HEK293 (cell line): Measurements from ENCODE around the gene GPC2.

Source experiments
- CTCF ChIA-PET: fragments of 350-600 bp; formaldehyde crosslinking; extraction: SDS; loops from one replicate; lab custom pipeline; 2021; ENCODE audit warnings: antibody characterized with exemption; lab: Yijun Ruan, JAX
- POLR2A ChIA-PET: fragments of 300-600 bp; formaldehyde crosslinking; extraction: SDS; loops from one replicate; lab custom pipeline; 2020; ENCODE audit warnings: antibody characterized with exemption, inconsistent platforms; lab: Yijun Ruan, JAX
- H3K27ac ChIP-seq: fragments of 200-500 bp; sonication (Bioruptor generic); 2 replicates; pipeline ENCODE4 v1.5.1; 2014; ENCODE audit warnings: low read depth, low read length, control low read depth, inconsistent platforms; ENCODE audit errors: extremely low read depth
- H3K36me3 ChIP-seq, 2 experiments: fragments of 200-500 bp in 1 of 2; sonication (Bioruptor generic) in 1 of 2; 1 replicate in 1 of 2; 2 replicates in 1 of 2; pipeline ENCODE4 v1.5.1; 2014 to 2017; ENCODE audit warnings: inconsistent platforms in 2 of 2, low read length in 2 of 2; ENCODE audit not compliant: control insufficient read depth in 2 of 2, insufficient read depth in 1 of 2
- H3K4me1 ChIP-seq: fragments of 200-500 bp; sonication (Bioruptor generic); 2 replicates; pipeline ENCODE4 v1.5.1; 2014; ENCODE audit warnings: mild to moderate bottlenecking, low read length, inconsistent platforms; ENCODE audit not compliant: control insufficient read depth, insufficient read depth
- H3K4me3 ChIP-seq: 2 replicates; pipeline ENCODE4 v1.5.1; 2011; ENCODE audit warnings: low read depth, mild to moderate bottlenecking, control low read depth, low read length, moderate library complexity
- H3K9me3 ChIP-seq: fragments of 200-500 bp; sonication (Bioruptor generic); 2 replicates; pipeline ENCODE4 v1.5.1; 2014; ENCODE audit warnings: low read depth, low read length, inconsistent platforms; ENCODE audit not compliant: control insufficient read depth, insufficient read depth
- EGR2 ChIP-seq: fragments of 450-650 bp; formaldehyde crosslinking; IDR thresholded peaks from 2 replicates; pipeline ENCODE4 v1.5.1; 2016; ENCODE audit warnings: low read depth, missing biosample characterization, missing genetic modification characterization
- GLIS2 ChIP-seq: fragments of 450-650 bp; formaldehyde crosslinking; IDR thresholded peaks from 2 replicates; pipeline ENCODE4 v1.5.1; 2016; ENCODE audit warnings: missing biosample characterization, missing genetic modification characterization
- IKZF3 ChIP-seq: fragments of 450-650 bp; IDR thresholded peaks from 2 replicates; pipeline ENCODE4 v1.5.0; 2018; ENCODE audit warnings: missing biosample characterization, mild to moderate bottlenecking, missing genetic modification characterization, moderate library complexity
- KLF8 ChIP-seq: fragments of 450-650 bp; formaldehyde crosslinking; IDR thresholded peaks from 2 replicates; pipeline ENCODE4 v1.5.1; 2016; ENCODE audit warnings: missing biosample characterization, missing genetic modification characterization
- KLF9 ChIP-seq: fragments of 450-650 bp; formaldehyde crosslinking; IDR thresholded peaks from 2 replicates; pipeline ENCODE4 v1.5.1; 2016; ENCODE audit warnings: missing biosample characterization, missing genetic modification characterization, low read depth
- PATZ1 ChIP-seq: fragments of 450-650 bp; formaldehyde crosslinking; IDR thresholded peaks from 2 replicates; pipeline ENCODE4 v1.5.1; 2016; ENCODE audit warnings: missing biosample characterization, missing genetic modification characterization
- RBAK ChIP-seq: fragments of 450-650 bp; formaldehyde crosslinking; IDR thresholded peaks from 2 replicates; pipeline ENCODE4 v1.5.1; 2016; ENCODE audit warnings: missing biosample characterization, missing genetic modification characterization
- REPIN1 ChIP-seq: fragments of 450-650 bp; formaldehyde crosslinking; IDR thresholded peaks from 2 replicates; pipeline ENCODE4 v1.5.1; 2017; ENCODE audit warnings: missing biosample characterization, missing genetic modification characterization, low read depth
- SCRT2 ChIP-seq: fragments of 450-650 bp; formaldehyde crosslinking; IDR thresholded peaks from 2 replicates; pipeline ENCODE4 v1.5.1; 2016; ENCODE audit warnings: missing biosample characterization, missing genetic modification characterization
- SP2 ChIP-seq: fragments of 450-650 bp; formaldehyde crosslinking; IDR thresholded peaks from 2 replicates; pipeline ENCODE4 v1.5.1; 2016; ENCODE audit warnings: missing biosample characterization, missing genetic modification characterization
- SP3 ChIP-seq: fragments of 450-650 bp; formaldehyde crosslinking; IDR thresholded peaks from 2 replicates; pipeline ENCODE4 v1.5.1; 2016; ENCODE audit warnings: missing biosample characterization, missing genetic modification characterization
- SP7 ChIP-seq: fragments of 450-650 bp; formaldehyde crosslinking; IDR thresholded peaks from 2 replicates; pipeline ENCODE4 v1.5.1; 2016; ENCODE audit warnings: missing biosample characterization, missing genetic modification characterization
- YY2 ChIP-seq: fragments of 450-650 bp; formaldehyde crosslinking; IDR thresholded peaks from 2 replicates; pipeline ENCODE4 v1.5.1; 2016; ENCODE audit warnings: missing biosample characterization, missing genetic modification characterization
- ZBTB26 ChIP-seq: fragments of 450-650 bp; formaldehyde crosslinking; optimal IDR thresholded peaks from 2 replicates; pipeline ENCODE3; 2016; ENCODE audit warnings: missing biosample characterization, mild to moderate bottlenecking, missing genetic modification characterization
- ZFHX2 ChIP-seq: fragments of 450-650 bp; formaldehyde crosslinking; conservative IDR thresholded peaks from 2 replicates; pipeline ENCODE4 v1.5.1; 2016; ENCODE audit warnings: missing biosample characterization, missing genetic modification characterization
- ZFP37 ChIP-seq: fragments of 450-650 bp; formaldehyde crosslinking; IDR thresholded peaks from 2 replicates; pipeline ENCODE4 v1.5.1; 2016; ENCODE audit warnings: missing biosample characterization, missing genetic modification characterization
- ZNF132 ChIP-seq: fragments of 450-650 bp; formaldehyde crosslinking; IDR thresholded peaks from 2 replicates; pipeline ENCODE4 v1.5.1; 2017; ENCODE audit warnings: missing biosample characterization, missing genetic modification characterization, borderline replicate concordance
- ZNF138 ChIP-seq: fragments of 450-650 bp; formaldehyde crosslinking; IDR thresholded peaks from 2 replicates; pipeline ENCODE4 v1.5.1; 2016; ENCODE audit warnings: missing biosample characterization, missing genetic modification characterization, borderline replicate concordance
- ZNF146 ChIP-seq: fragments of 450-650 bp; formaldehyde crosslinking; IDR thresholded peaks from 2 replicates; pipeline ENCODE4 v1.5.1; 2016; ENCODE audit warnings: missing biosample characterization, missing genetic modification characterization
- ZNF223 ChIP-seq: fragments of 450-650 bp; formaldehyde crosslinking; IDR thresholded peaks from 2 replicates; pipeline ENCODE4 v1.5.1; 2016; ENCODE audit warnings: missing biosample characterization, missing genetic modification characterization
- ZNF239 ChIP-seq: fragments of 450-650 bp; formaldehyde crosslinking; IDR thresholded peaks from 2 replicates; pipeline ENCODE4 v1.5.1; 2016; ENCODE audit warnings: missing biosample characterization, missing genetic modification characterization
- ZNF24 ChIP-seq: fragments of 450-650 bp; formaldehyde crosslinking; IDR thresholded peaks from 2 replicates; pipeline ENCODE4 v1.5.1; 2016; ENCODE audit warnings: missing biosample characterization, missing genetic modification characterization
- ZNF366 ChIP-seq: fragments of 450-650 bp; formaldehyde crosslinking; conservative IDR thresholded peaks from 2 replicates; pipeline ENCODE4 v1.5.1; 2016; ENCODE audit warnings: missing biosample characterization, missing genetic modification characterization
- ZNF416 ChIP-seq: fragments of 450-650 bp; formaldehyde crosslinking; IDR thresholded peaks from 2 replicates; pipeline ENCODE4 v1.5.1; 2016; ENCODE audit warnings: missing biosample characterization, missing genetic modification characterization
- ZNF530 ChIP-seq: fragments of 450-650 bp; formaldehyde crosslinking; IDR thresholded peaks from 2 replicates; pipeline ENCODE4 v1.5.1; 2016; ENCODE audit warnings: low read depth, missing biosample characterization, missing genetic modification characterization
- ZNF654 ChIP-seq: fragments of 450-650 bp; formaldehyde crosslinking; IDR thresholded peaks from 2 replicates; pipeline ENCODE4 v1.5.1; 2016; ENCODE audit warnings: low read depth, missing biosample characterization, missing genetic modification characterization
- ZNF76 ChIP-seq: fragments of 450-650 bp; formaldehyde crosslinking; IDR thresholded peaks from 2 replicates; pipeline ENCODE4; 2016; ENCODE audit warnings: low read depth, missing biosample characterization, missing genetic modification characterization, borderline replicate concordance
- ZNF791 ChIP-seq: fragments of 450-650 bp; formaldehyde crosslinking; IDR thresholded peaks from 2 replicates; pipeline ENCODE4 v1.5.1; 2016; ENCODE audit warnings: missing biosample characterization, missing genetic modification characterization
- ZSCAN23 ChIP-seq: fragments of 450-650 bp; formaldehyde crosslinking; IDR thresholded peaks from 2 replicates; pipeline ENCODE4 v1.5.1; 2016; ENCODE audit warnings: missing biosample characterization, missing genetic modification characterization

Gene GPC2

GRCh38 chr7:100171840-100172239, 5.3 kb downstream of the GPC2 start:
- H3K4me1 ChIP-seq = peaks cover 5% of the 10 kb centered on the region
- ChIA-PET POLR2A (interaction anchor here (0.7 to 1.4 kb wide), 2 partner anchors 23 to 32 kb away, joined by 3 to 5 read pairs; partner anchors contain the start of gene LAMTOR4), CTCF (interaction anchor here (0.6 to 1.1 kb wide), 2 partner anchors 17 to 39 kb away, joined by 6 to 9 read pairs; no protein-coding TSS in a partner anchor)
- H3K27ac ChIP-seq = no peak overlapping the region
- no peaks in the 10 kb centered on the region for H3K9me3 ChIP-seq
- TF ChIP-seq EGR2 (tag by site-specific recombination) = peak; percentile 53
- TF ChIP-seq ZNF366 (tag by site-specific recombination) = 0 out of 2 replicates have a peak, but pooled peaks have one; percentile 35
- TF ChIP-seq IKZF3 = 0 out of 2 replicates have a peak, but pooled peaks have one; percentile 13
- no peak for TF ChIP-seq ZNF416
- peak; percentile 60 for TF ChIP-seq ZFHX2
- TF ChIP-seq KLF8 (tag by site-specific recombination) = peak; percentile 33; the same call in 1 of the 2 replicates
- no peak for TF ChIP-seq ZNF530
- no peak for TF ChIP-seq SP7 (tag by site-specific recombination)
- H3K4me3 ChIP-seq = no peak overlapping the region
- H3K36me3 ChIP-seq = no peaks in the 10 kb centered on the region

GRCh38 chr7:100171087-100171681, 6.0 kb downstream of the GPC2 start:
- CTCF ChIA-PET = no interaction called here
- no peak overlapping the region for H3K27ac ChIP-seq
- peaks cover 5% of the 10 kb centered on the region for H3K4me1 ChIP-seq
- no peaks in the 10 kb centered on the region for H3K9me3 ChIP-seq
- POLR2A ChIA-PET = interaction anchor here (1.4 kb wide), 1 partner anchor 22 kb away, joined by 5 read pairs; the partner anchor contains the start of gene LAMTOR4
- TF ChIP-seq ZNF24 (peak; percentile 55; the same call in 1 of the 2 replicates), ZNF146 (tag by site-specific recombination) (no peak), ZSCAN23 (tag by site-specific recombination) (no peak), KLF9 (tag by site-specific recombination) (peak; percentile 46), PATZ1 (tag by site-specific recombination) (peak; percentile 30; the same call in 1 of the 2 replicates), GLIS2 (tag by site-specific recombination) (peak; percentile 53), YY2 (tag by site-specific recombination) (no peak), SP3 (tag by site-specific recombination) (peak; percentile 69), SP2 (tag by site-specific recombination) (peak; percentile 43), ZBTB26 (tag by site-specific recombination) (peak; percentile 29)
- peak overlapping the region; percentile 28 for H3K4me3 ChIP-seq
- no peaks in the 10 kb centered on the region for H3K36me3 ChIP-seq

- POLR2A ChIA-PET = no interaction called here
- no peaks in the 10 kb centered on the region for H3K36me3 ChIP-seq
- no peak overlapping the region for H3K4me3 ChIP-seq
- H3K4me1 ChIP-seq = peaks cover 5% of the 10 kb centered on the region
- H3K9me3 ChIP-seq = no peaks in the 10 kb centered on the region
- no peak overlapping the region for H3K27ac ChIP-seq
- CTCF ChIA-PET = no interaction called here
- TF ChIP-seq ZNF76 (tag by site-specific recombination) (no peak), ZNF654 (tag by site-specific recombination) (no peak), ZFP37 (tag by site-specific recombination) (no peak), ZNF132 (tag by site-specific recombination) (no peak), ZNF223 (tag by site-specific recombination) (no peak), ZNF138 (tag by site-specific recombination) (no peak), SCRT2 (tag by site-specific recombination) (0 out of 2 replicates have a peak, but pooled peaks have one; percentile 40), ZNF24 (no peak), REPIN1 (tag by site-specific recombination) (no peak), ZNF239 (no peak), RBAK (no peak), ZNF791 (no peak)
Observed at GRCh38 chr7:100170101-100170897, 6.9 kb downstream of the GPC2 start.
